Skin of body (tissue), 2 donors: Measurements from ENCODE around the gene KCNA1. TPM values are rescaled to one million over a fixed set of nuclear protein-coding genes. Genes with fewer than 3 reads are reported as not detected.

Source experiments
- DNase-seq: peaks from one replicate; lab custom pipeline; 2025; lab: John Stamatoyannopoulos, UW
- total RNA-seq: library from RNA; depleted of rRNA; stranded (reverse); fragments of >200 nt; gene quantifications from one replicate; pipeline ENCODE4 v1.2.3, GENCODE V29; 2014

Gene KCNA1
- total RNA-seq, 1 donor from 2014 or later: 0.30 TPM

DNA sequence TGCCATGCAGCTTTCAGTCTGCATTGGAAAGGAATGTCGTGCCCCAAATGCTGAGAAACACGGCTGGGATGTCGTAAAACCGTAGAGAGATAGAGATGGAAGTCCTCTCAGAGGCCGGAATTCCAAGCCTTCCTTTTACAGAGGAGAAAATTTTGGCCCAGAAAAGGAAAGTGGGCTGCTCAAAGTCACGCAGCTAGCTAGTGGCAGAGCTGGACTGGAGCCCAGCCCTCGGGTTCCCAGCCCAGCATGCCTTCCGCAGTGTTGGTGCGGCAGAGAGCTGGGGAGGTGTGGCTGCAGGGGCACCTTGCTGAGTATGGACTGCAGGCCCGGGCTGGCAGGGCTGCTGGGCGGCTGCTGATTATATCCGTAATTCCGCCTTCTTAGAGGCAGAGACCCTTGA is 50.3 kb downstream of the KCNA1 start:
- DNase-seq: no peak

DNA sequence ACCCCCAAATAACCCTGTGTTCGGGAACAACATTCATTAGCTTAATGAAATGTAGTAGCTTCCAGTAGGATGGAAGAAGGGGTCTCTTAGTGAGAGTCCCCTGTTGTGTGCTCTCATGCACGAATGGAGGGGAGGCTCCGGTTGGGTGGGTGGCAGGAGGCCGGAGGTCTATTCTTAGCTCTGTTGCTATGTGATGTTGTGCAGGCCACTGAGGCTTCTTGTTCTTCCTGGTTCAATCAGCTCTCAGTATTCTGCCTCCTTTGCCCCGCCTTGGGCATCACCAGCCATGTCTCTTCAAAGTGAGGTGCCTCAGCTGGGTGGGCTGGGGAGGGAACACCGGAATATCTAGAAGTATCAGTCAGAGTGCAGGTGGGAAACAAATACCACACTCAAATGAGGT is 50.8 kb downstream of the KCNA1 start:
- DNase-seq: no peak

DNA sequence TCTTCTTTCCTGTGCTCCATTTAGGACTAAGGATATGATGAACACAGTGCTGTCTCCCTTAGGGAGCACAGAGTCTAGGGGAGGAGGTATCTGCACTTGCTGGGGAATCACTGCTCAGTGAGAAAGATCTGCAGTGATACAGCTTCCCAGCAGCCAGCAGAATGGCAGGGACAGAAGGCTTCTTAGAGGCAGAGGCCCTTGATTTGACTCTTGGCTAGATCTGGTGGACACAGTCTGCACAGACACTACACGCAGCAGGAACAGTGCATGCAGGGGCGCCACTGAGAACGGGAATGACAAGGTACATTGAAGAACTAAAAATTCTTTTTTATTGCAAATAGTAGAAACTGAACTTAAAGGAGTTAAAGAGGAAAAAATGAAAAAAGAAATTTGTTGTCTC is 51.6 kb downstream of the KCNA1 start:
- DNase-seq: no peak

DNA sequence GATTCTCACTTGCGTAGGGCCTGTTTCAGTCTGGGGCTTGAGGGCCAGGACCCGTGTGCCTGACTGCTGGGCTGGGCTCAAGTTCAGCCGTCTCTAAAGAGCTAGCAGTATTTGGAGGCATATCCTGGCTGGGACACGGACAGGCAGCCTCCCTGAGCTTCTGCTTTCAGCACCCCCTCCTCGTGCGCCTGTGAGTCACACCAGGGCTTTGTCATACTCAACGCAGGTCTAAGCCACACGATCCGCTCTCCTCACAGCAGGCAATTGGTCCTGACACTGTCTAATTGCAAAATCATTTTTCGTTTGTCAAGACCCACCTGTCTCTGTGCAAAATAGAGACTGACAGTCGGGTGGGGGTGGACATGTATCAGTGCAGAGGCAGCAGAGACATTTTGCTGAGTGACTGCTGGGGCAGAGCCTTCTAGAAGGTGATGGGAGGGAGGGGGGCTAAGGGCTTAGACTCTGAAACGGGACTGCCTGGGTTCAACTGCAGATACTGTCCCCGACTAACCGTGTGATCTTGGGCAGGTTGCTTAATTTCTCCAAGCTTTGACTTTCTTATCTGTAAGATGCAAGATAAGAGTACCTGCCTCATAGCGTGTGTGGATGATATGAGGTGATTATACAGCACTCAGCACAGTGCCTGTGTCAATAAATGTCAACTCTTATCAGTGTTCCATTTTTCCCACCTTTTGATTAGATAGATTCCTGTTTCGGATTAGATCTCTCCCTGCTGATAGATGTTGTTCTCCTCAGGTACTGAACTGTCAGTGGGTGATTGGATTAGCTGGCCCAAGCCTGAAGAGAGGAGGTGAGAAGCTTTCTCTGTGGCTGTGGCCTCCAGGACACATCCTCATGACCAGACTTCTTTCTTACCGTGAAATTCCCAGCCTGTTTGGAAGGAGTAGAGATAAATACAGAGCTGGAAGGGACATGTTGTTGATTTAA is 53.1 kb downstream of the KCNA1 start:
- DNase-seq: no peak

Other genes with a start within 250 kb of the KCNA1 start
- 2.7 TPM for gene GALNT8, start 189.5 kb upstream of the KCNA1 start, total RNA-seq
- gene KCNA5, start 134.0 kb downstream of the KCNA1 start, total RNA-seq: 1.7 TPM